ENCODE results near the gene PGAP6. TPM values are rescaled to one million over a fixed set of nuclear protein-coding genes. Genes with fewer than 3 reads are reported as not detected.
"Not testable (repeated sequence)": the region's sequence is repeated elsewhere in the genome, so short reads cannot be mapped to it uniquely, and the experiment has no call there.

Gene PGAP6
- total RNA-seq, 2 donors from 2014 or later: 27.3 to 33.5 TPM

DNA sequence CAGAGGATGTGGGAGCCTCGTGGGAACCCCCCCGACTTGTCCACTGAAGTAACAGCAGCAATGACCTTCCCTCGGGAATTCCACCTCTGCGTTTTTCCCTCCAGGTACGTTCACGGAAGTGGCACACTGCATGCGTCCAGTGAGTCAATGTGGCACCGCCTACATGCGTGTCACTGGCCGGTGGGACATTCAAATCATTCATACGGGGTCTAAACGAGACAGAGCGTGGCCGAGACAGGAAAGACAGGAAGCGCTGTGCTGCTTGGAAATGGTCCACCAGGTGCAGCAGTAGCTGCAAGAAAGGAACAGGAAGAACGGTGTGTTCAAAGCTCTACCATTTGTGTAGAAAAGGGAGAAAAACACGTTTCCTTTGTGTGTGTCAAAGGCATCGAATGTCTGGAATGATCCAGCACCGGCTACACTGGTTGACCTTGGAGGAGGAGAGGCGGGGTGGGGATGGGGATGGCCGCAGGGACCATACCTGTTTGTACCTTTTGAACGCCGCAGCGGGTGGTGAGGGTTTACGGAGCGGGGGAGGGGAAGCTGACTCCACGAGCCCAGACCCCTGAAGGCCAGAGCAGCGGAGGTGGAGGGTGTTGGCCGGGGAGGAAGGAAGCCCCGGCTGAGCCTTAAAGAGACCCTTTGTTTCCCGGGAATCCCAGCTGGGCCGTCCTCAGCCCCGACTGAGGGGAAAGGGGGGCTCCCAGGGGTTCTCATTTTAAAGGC is 1.7 kb upstream of the PGAP6 start:
- ATAC-seq (no peak), DNase-seq (no peak)
- intact Hi-C loops (cut with DNase I): no loop called here

DNA sequence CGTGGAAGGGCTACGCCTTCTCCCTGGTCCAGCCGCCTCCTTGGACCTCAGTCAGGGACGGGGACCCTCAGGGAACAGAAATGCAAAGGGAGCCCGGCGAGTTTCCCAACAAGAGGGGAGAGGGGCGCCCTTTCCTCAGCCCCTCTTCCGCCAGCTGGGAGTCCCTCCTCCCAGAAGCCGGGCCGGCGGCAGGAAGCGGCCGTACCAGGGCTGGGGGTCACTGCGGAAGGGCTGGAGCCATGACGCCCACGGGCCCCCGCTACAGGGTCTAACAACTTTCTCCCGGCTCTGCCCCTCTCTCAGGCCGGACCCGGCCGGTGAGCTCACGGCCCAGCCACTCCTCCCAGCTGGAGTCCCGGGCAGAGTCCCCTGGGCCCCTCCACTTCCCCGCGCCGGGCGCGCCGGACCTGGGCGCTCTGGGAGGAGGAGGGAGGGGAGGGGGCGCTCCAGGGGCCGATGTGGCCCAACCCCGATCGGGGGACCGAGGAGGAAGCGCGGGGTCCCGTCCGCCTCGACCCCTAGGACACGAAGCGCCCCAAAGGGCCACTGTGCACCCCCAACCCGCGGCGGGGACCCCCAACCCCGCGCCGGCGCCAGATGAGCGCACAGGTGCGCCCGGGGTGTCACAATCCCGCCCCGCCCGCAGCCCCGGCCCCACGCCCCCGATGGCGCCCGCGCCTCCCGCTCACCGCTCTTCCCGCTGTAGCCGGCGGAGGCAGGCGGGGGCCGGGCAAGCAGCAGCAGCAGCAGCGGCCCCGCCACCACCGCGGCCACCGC is 578 bp downstream of the PGAP6 start:
- DNase-seq (no peak), ATAC-seq (peak; percentile 35 to 45)
- intact Hi-C loops (cut with DNase I): no loop called here

DNA sequence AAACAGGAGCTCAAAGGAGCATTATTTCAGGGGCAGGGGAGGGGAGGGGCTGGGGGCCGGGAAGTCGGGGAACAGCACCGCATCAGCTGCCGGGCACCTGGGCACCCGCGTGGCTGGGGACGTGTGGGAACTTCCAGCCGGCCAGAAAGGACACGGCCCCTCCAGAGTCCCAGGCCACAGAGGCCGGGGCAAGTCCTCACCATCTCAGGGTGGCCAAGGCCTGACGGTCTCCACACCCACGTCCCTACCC is 1.1 kb downstream of the PGAP6 start:
- peak; percentile 29 to 32 for ATAC-seq
- DNase-seq: no peak
- intact Hi-C loops (cut with DNase I): no loop called here

DNA sequence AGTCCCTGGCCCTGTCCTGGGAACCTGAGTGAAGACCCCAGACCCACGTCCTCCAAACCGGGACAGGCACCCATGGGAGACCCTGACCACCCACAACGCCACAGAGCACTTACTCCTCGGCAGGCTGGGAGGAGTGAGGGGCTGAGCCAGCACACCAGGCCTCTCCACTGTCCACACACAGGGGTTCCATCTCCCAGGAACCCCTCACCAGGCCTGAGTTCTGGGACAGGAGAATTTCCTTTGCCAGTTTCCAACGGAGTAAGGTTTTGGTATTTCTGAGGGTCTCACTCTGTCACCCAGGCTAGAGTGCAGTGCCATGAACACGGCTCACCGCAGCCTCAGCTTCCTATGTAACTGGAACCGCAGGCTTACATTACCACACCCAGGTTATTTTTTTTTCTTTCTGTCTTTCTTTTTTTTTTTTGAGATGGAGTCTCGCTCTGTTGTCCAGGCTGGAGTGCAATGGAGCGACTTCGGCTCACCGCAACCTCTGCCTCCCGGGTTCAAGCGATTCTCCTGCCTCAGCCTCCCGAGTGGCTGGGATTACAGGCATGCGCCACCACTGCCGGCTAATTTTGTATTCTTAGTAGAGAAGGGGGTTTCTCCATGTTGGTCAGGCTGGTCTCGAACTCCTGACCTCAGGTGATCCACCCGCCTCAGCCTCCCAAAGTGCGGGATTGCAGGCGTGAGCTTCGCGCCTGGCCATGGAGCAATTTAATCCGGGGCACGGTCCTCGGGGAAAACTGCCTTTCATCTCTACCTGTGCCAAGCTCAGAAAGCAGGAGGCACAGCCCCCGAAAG is 1.6 kb downstream of the PGAP6 start:
- intact Hi-C loops (cut with DNase I): no loop called here
- DNase-seq (no peak), ATAC-seq (no peak)

DNA sequence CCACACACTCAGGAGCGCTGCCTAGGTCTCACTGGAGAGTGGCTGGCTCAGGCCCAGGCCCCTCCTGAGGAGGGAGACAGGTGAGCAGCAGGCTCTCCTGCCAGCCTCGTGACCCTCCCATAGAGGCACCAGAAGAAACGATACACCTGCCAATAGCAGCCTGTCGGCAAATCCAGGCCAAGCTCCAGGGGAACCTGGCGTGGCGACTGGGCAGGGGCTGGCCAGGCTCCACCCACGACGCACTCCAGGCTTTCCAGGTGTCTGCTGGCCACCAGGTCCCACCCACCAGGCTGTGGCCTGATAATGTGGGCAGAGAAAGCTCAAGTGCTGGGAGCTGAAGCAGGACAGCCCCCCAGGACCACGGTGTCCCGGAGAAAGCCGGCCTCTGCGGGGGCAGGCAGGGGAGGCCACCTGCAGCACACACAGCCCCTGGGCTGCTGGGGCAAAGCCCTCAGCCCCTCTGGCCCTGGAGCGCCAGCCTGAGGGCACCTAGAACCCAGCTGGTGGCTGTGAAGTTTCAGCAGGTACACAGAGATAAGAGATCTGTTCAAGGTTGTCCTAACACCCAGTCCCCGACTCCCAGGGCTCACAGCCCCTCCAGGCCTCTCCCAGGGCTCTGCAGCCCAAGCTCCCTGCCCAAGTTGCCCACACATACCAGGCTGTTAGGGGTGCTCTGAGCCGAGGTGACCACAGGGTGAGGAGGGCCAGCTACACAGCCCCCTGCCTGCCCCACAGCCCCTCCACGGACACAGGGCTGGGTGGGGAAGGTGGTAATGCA is 2.4 kb downstream of the PGAP6 start:
- DNase-seq (no peak), ATAC-seq (no peak)
- intact Hi-C loops (cut with DNase I): no loop called here

DNA sequence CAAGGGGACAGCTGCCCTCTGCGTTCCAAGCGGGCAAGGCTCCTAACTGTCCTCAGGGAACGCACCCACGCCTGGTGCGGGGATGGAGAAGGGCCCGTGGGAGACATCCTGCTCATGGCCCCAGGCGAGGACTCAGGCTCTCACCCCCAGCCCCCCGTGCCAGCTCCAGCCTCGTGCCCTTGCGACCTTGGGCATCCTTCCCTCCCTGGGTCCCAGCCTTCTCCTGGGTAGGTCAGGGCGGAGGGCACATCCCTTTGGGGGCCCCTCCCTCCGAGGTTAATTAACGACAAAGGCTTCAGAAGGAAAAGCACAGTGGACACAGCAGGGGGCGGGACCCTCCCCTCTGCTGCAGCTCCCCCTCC is 3.0 kb downstream of the PGAP6 start:
- intact Hi-C loops (cut with DNase I): no loop called here
- no peak for ATAC-seq

DNA sequence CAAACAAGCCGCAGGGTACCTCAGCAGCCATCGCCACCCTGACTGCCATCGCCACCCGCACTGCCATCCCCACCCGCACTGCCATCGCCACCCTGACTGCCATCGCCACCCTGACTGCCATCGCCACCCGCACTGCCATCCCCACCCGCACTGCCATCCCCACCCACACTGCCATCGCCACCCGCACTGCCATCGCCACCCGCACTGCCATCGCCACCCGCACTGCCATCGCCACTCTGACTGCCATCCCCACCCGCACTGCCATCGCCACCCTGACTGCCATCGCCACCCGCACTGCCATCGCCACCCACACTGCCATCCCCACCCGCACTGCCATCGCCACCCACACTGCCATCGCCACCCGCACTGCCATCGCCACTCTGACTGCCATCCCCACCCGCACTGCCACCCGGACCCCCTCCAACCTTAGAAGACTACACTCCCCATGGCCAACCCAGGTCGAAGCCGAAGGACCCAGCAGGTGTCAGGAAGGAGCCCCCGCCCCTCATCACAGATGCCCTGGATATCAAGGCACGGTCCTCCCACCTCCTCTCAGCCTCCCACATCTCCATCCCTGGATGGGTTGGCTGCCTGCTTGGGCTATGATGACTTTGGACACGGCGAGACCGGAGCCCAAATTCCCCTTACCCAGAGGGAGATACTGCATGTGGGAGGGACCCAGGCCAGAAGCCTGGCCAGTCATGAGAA is 3.5 kb downstream of the PGAP6 start:
- intact Hi-C loops (cut with DNase I); ATAC-seq; DNase-seq: not testable (repeated sequence)

More for the DNA sequence above, 3.0 kb downstream of the PGAP6 start:
- no peak for DNase-seq

DNA sequence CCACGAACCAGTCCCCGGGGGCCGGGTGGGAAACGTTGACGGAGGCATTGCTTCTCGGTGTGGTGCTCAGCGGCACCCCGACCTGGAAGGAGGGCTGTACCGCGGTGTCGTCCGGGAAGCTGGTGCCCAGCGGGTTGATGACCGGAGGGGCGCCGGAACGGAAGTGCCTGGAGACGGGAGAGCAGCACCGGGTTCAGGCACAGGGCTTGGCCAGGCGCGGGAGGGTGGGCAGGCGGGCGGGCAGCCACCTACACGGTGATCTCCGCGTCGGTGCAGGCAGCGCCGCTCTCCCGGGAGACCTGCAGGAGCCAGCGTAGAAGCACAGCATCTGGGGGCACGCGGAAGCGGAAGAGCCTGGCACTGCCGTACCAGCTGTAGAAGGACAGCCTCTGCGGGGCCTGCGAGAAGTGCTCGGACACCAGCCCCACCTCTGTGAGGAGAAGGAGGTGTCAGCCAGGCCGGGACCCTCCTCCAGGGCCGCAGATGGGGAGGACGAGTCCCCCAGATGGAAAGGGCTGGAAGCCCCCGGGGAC is 4.3 kb downstream of the PGAP6 start:
- DNase-seq (no peak), ATAC-seq (no peak)
- intact Hi-C loops (cut with DNase I): no loop called here

DNA sequence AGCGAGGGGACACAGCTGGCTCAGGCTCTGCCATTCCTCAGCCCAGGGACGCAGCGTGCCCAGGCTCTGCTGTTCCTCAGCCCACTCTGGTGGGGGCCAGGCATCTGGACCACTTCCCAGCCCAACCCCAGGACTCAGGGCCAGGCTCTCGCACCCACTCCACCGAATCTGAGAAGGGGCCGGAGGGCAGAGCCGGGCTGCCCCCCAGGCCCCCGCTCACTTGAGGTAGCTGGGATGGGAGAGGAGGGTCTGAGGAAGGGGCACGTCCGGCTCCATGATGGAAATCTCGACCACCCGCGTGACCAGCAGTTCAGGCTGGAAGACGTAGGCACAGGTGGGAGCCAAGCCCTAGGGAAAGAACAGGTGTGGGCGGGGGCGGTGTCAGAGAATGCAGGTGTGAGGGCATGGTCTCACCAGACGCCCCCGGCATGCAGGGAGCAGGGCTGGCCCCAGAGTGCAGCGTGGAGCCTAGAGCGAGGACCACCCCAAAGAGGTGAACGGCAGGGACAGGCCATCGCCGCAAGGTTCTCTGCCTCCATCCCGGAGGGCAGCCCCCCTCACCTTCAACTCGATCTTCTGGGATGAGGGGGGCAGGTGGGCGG is 4.9 kb downstream of the PGAP6 start:
- ATAC-seq: no peak
- DNase-seq: no peak
- intact Hi-C loops (cut with DNase I): no loop called here

DNA sequence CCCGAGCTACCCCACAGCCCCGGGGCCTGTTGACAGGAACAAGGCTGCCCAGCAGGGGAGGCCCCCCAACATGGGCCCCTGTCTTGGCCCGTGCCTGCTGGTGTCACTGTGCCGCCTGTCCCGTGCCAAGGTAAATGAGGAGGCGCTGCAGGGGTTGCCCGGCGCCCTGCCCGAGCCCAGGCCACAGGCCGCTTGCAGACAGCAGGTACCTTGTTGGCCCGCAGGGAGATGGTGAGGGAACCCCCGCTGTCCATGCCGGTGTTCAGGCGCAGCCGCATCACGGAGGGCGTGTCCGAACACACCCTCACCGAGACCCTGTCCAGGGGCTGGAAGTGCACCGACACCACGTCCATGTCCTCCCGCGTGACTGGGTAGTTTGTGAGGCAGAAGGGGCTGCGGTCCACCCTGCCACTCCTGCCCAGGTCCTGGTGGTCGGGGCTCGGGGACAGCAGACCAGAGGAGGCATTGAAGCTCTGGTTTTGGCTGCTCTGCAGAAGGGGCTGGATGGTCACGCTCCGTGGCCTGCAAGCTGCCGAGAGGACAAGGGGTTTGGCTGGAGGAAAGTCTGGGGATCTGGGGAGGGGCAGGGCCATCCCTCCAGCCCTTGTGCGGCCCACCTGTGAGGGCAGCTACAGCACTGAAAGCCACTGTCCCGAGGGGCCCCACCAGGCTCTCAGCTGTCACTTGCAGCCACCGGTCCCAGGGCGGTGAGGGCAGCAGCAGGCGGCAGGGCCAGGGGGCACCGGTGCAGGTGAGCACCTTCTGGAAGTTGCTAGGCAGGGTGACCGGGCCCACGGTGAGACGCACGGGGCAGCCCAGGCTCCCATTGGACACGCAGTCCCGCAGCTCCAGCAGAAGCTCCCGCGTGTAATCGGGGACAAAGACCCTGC is 5.6 kb downstream of the PGAP6 start:
- DNase-seq (no peak), ATAC-seq (no peak)
- intact Hi-C loops (cut with DNase I): no loop called here

DNA sequence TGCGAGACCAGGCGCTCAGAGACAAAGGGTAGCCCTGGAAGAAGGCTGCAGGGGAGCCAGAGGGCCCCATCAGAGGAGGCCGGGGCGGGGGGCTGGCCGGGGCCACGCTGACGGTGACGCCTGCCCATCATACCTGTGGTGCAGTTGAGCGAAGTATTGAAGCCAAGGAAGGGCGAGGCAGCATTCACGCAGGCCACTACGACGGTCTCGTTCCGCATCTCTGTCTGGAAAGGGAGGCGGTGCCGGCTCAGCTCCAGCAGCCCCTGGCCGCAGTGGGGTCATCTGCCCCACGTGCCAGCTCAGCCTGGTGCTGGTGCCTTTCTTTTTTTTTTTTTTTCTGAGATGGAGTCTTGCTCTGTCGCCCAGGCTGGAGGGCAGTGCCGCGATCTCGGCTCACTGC is 6.6 kb downstream of the PGAP6 start:
- DNase-seq (no peak), ATAC-seq (no peak)
- intact Hi-C loops (cut with DNase I): no loop called here

DNA sequence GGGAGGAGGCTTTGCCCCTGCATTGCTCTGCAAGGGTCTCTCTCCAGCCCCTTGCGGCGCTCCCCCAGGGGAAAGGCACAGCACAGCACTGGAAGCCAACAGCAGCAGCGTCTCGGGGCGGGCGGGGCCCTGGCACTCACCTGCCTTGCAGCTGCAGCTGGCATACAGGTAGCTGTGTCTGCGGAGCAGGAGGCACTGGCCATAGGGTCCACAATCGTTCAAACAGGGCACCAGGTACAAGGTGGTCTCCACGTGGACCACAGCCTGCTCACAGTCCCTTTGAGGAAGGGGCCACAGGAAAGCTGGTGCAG is 7.2 kb downstream of the PGAP6 start:
- DNase-seq: no peak
- no peak for ATAC-seq

DNA sequence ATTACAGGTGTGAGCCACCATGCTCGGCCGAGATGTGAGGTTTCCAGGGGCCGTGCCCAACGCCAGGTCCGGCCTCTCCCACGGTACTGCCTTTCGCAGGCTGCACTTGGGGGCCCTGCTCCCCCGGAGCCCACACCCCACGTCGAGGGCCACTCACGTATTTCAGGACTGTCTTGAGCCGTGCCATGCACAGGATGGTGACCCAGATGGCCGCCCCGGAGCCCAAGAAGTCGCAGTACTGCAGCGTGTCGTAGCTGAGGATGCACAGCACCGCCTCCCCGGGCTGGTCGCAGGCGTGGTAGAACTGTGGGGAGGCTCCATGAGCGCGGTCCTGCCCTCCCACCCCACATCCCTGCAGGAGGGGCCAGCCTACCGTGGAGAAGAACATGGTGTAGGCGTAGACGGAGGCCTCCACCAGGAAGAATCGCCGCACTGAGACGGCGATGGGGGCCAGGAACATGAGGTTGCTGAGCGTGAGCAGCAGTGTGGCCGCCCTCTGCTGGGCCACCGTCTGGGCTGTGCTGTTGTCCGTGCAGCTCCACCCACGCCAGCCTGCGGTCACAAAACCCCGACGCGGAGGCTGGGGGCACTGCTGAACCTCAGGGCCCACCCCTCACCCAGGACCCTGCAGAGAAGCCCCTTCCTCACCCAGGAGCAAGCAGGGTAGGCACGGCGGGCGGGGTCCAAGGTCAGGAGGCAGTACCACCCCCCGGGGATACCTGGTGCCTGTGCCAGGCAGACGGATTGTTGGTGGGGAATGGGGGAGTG is 7.7 kb downstream of the PGAP6 start:
- peak; percentile 33 for DNase-seq
- intact Hi-C loops (cut with DNase I): no loop called here
- ATAC-seq: no peak

More for the DNA sequence above, 7.2 kb downstream of the PGAP6 start:
- intact Hi-C loops (cut with DNase I): no loop called here

DNA sequence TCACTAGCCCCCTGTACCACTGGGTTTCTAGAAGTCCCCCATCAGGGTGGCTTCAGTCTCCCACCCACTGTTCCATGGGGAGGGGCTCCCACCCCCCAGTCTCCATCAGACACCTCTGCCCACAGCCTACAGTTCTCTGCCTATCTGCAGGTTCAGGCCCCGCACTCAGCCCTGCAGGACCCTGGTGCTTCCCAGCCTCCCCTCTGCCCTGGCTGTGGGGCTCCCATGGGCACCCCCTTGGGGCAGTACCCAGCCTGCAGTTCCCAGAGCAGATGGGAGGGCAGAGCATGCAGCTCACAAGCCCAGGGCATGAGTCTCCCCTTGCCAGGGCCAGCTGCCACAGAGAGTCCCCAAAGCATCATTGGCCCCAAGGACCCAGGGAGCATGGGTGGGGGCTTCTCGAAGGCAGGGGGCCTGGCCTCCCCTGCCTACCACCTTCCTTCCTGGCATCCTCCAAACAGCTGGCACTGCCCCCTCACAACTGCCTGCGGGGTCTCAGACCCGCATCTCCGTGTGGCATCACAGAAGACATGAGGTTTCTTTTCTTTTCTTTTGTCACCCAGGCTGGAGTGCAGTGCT is 8.7 kb downstream of the PGAP6 start:
- ATAC-seq (no peak), DNase-seq (no peak)
- intact Hi-C loops (cut with DNase I): no loop called here

DNA sequence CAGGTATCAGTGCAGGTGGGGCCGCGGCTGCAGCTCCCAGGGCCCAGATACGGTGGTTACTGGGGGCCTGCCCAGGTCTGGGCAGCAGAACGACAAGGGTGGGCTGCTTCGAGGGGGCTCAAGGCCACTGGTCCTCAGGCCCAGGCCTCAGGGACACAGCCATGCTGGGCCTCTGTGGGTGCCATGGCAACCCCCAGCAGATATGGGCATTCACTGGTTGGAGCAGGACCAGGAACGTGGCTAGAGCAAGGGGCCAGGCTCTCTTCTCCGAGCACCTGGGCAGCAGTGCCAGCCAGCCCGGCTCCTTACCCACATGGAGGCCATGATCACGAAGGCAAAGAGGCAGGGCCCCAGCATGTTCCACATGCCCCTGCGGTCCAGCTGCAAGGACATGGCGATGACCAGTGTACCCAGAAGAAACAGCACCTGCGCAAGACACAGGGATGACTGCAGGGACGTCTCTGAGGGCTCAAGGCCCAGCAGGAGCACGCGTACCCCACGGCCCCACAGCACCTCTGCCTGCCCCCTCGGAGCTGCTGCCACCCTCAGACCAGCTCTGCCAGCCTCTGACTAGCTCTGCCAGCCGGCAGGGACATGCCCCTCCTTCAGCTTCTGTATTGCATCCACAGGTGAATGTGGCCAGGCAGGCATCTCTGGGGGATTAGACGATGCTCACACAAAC is 9.3 kb downstream of the PGAP6 start:
- intact Hi-C loops (cut with DNase I): no loop called here
- no peak for DNase-seq
- no peak for ATAC-seq

Measured in left cardiac atrium (tissue), 4 donors.